Activated CD8-positive, alpha-beta memory T cell treated with anti-CD3 and anti-CD28 coated beads, Interleukin-2, amount 50 U/mL, for 1 hour (primary cell): ENCODE data around the gene N4BP2L2.
"Not testable (repeated sequence)": the region's sequence is repeated elsewhere in the genome, so short reads cannot be mapped to it uniquely, and the experiment has no call there.

Experiments
- DNase-seq: peaks from one replicate; pipeline ENCODE4 v3.0.0-alpha.2; 2020; ENCODE audit errors: extremely low read depth

The N4BP2L2 gene

DNA sequence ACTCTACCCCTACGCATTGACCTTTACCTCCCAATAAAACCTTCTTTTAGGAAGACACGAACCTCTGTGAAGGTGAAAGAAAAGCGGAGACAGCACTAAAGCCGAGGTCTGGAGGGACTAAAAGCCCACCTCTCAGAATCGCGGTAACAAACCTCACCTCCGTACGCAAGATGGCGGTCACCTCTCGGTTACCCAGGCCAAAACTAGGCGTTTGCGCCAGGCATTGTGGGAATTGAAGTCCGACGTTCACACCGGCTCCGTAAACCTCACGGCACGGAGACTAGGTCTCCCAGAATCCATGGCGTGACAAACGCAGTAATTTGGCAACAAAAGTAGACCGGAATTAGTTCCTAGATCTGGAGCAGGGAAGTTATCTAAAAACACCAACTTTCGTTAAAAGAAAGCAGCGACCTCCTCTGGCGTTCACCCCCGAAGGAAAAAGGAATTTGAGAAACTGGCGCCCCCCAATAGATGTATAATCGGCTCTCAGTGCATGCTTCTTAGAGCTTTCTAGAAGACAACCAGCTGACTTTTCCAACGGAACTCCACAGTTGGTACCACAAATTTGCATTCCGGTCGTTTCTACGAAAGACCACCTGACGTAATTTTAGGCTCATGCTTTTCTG is at the start of gene N4BP2L2:
Gene N4BP2L2, minus strand, starts transcription at position 175 of the 626 bp plus-strand sequence. CDS start 1,768 bp downstream, outside the sequence.
- DNase-seq = peak; percentile 75

DNA sequence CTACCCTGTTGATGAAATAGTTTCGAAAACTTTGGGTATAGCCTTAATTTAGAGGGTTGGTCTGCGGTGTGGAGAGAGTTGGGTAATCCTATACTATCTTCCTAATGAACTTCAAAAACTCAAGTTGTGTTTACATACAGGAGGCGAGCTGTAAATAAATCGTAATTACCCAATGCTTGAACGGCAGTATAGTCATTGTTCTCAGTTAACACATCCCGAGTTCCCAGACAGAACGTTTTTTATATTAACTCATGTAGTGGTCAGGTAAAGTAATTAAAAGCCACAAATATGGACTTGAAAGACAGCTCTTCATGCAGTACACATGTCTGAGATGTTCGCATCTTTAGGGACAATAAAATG is 49.2 kb upstream of the N4BP2L2 start:
- DNase-seq = no peak

DNA sequence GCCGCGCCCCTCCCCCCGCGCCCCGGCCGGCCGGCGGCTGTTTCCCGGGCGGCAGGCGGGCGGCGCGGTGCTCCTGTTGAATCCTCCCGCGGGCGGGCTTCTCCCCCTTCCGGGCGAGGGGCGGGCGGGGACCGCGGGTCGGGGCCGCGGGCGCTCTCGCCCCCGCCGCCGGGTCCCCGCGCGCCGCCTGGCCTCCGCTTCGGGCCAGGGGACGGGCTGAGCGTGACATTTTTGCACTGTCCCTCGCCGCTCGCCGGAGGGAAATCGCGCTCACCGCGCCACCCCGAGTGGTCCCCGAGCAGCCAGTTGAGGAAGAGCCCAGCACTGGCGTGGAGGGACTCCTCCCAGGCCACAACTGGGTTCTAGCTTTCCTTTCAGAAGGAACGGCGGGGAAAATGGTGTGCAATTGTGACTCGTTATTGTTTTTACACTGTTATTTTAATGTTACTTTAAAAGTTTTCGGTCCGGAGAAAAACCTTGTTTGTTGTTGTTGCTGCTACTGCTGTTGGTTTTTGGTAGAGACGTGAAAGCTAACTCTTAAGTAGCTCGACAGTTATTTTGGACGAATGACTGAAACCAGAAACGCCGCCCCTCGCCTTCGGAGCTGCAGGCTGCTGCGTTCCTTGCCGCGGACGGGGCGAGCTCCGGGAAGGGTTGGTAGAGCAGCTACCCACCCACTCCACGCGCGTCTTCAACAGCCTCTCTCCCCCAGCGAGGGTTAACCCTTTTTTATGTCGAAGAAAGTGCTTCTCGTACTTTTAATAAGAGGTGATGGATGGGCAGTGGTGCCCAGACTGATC is 48.6 kb upstream of the N4BP2L2 start:
- DNase-seq = peak; percentile 7

DNA sequence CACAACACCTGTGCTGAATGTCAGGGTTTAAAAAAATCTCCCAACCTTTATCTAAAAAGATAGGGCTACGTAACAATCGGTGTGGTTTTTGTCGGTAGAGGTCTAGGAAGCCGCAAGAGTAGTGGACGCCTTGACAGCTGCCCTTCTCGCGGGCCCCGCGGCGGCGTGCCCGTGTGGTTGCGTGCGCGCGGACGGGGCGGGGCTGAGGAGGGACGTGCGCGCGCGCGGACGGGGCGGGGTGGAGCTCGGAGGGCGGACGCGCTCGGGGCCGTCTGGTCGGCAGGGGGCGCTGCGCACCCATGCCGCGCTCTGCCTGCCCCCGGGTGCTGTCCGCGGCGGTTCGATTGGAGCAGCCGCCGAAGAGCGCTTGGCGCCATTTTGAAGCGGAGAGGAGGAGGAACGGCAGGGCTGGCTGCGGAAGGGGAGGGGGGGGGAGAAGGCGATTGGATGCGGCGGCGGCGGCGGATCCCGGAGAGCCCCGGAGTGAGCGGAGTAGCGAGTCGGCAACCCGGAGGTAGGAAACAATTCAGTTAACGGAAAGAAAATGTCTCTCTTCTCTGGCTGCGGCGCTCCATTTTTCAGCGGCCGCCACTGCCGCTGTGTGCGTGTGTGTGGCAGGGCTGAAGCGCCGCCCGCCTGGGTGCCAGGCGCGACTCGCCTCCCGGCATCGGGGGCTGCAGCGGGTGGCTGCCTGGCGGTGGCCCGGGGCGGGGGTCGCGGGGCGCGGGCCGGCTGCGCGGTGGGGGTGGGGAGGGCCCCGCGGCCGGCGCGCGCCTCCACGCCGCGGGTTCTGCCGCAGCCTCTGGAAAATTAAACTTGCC is 47.7 kb upstream of the N4BP2L2 start, which contains the start of gene PDS5B:
Gene PDS5B, plus strand, starts transcription at position 373 of the 821 bp plus-strand sequence. CDS start 62,321 bp downstream, outside the sequence.
- peak; percentile 83 for DNase-seq

DNA sequence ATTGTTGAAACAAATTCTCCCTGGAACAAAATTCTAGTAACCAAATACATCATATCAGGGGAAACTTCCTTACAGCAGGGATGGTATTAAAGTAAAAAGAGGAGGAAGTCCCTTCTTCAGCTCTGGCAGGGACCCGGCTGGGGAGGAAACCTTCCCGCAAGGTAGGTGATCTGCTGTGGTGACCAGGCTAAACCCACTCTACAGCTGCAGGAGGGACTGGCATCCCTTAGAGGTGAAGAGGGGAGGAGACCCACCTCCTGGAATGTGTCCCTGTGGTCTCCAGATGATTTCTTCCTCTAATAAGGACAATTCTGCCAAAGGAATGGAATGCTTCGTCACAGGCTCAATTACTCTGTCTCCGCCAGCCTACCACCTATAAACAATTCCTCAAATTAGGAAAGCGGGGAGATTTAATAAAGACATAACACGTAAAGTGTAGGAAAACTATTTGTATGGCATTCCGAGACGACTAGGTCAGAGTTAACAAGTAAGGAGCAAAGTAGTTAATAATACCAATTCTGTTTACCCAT is 47.0 kb upstream of the N4BP2L2 start:
- DNase-seq = no peak

DNA sequence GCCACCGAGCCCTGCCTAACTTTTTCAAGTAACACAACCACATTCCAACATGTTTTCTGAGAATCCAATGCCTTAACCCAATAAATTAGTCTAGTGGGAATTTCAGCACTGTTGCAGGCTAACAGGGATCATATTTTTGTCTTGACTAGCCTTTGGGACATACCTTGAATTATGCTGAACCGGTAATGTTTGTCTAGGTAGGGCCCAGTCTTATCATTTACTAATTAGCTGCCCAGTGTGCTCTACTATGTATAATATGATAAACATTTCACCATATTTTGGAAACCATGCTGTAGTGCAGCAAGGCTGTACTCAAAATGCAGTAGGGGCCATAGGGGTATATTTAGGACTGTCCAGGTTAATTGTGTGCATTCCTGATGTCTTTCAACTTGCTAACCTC is 44.4 kb upstream of the N4BP2L2 start:
- DNase-seq = no peak

DNA sequence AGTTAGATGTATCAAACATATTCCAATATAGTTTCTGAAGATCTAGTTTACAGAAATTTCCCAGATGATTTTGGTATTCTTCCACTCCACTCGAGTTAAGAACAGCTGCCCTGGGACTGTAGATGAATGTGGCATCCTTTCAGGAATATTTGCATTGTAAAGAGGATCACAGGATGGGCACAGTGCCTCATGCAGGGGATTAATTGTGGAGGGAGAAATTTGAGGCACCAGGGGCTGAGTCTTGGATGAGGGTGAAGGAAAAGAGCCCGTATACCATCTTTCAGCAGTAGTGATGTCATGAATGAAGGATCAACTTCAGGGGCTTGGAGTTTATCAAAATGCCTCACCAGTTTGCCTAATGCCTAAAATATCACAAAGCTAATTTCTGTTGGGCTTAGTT is 43.7 kb upstream of the N4BP2L2 start:
- no peak for DNase-seq

DNA sequence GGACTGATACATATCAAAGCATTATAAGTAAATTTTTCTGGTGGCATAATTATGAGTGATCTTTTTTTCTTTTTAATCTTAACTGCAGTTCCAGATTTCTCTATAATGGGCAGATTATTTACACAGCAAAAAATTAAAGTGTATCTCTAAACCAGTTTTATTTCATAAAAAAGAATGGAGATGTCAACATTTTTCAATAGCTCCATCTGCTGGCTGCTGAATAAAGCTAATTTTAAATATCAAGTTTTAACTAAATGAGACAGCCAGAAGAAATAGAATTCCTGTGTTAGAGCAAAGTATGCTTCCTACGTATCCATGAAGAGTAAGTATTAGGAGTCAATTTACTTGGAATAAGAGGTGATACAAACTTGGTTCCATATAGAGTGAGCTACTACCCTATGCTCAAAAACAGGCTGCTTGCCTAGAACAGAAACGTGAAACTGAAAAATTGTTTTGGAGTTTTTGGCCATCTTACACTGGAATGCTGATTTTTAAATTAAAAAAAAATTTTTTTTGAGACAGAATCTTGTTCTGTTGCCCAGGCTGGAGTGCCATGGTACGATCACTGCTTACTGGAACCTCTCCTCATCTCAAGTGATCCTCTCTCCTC is 42.7 kb upstream of the N4BP2L2 start:
- no peak for DNase-seq

DNA sequence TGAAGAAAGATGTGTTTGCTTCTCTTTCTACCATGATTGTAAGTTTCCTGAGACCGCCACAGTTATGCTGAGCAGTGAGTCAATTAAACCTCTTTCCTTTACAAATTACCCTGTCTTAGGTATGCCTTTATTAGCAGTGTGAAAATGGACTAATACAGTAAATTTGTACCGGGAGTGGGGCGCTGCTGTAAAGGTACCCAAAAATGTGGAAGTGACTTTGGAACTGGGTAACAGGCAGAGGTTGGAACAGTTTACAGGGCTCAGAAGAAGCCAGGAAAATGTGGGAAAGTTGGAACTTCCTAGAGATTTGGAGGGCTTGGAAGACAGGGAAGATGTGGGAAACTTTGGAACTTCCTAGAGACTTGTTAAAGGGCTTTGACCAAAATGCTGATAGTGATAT is 38.4 kb upstream of the N4BP2L2 start:
- DNase-seq = no peak

DNA sequence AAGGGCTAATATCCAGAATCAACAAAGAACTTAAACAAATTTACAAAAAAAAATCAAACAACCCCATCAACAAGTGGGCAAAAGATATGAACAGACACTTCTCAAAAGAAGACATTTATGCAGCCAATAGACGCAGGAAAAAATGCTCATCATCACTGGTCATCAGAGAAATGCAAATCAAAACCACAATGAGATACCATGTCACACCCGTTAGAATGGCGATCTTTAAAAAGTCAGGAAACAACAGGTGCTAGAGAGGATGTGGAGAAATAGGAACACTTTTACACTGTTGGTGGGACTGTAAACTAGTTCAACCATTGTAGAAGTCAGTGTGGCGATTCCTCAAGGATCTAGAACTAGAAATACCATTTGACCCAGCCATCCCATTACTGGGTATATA is 37.1 kb upstream of the N4BP2L2 start:
- DNase-seq = not testable (repeated sequence)

DNA sequence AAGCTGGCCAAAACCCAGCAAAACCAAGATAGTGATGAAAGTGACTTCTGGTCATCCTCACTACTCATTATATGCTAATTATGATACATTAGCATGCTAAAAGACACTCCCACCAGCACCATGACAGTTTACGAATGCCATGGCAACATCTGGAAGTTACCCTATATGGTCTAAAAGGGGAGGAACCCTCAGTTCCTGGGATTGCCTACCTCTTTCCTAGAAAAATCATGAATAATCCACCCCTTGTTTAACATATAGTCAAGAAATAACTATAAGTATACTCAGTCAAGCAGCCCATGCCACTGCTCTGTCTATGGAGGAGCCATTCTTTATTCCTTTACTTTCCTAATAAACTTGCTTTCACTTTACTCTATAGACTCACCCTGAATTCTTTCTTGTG is 22.2 kb upstream of the N4BP2L2 start:
- DNase-seq = not testable (repeated sequence)

DNA sequence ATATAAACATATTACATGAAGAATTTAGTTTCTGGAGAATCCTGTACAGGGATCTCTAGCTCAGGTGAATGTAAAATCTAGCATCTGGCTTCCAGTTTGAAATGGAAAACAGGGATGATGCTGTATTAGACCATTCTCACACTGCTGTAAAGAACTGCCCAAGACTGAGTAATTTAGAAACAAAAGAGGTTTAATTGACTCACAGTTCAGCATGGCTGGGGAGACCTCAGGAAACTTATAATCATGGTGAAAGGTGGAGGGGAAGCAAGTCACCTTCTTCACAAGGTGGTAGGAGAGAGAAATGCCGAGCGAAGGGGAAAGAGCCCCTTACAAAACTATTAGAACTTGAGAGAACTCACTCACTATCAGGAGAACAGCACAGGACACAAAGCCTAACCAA is 17.0 kb upstream of the N4BP2L2 start:
- DNase-seq = no peak

DNA sequence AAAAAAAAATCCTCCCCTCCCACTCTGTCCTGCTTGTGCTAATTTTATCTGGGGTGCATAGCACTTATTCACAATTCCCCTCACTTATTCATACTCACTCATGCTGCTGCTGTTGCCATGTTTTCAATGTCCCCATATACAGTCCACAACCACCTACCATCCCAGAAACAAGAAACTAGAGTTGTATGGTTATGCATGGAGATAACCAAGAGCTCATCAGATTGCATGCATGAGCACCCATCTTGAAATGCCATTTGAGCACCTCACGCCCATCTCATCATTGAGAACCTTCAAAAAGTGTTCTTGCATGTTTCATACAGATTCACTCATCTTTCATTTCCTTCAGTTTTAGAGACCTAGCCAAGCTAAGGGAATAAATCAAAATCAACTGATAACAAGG is 15.1 kb upstream of the N4BP2L2 start:
- no peak for DNase-seq

DNA sequence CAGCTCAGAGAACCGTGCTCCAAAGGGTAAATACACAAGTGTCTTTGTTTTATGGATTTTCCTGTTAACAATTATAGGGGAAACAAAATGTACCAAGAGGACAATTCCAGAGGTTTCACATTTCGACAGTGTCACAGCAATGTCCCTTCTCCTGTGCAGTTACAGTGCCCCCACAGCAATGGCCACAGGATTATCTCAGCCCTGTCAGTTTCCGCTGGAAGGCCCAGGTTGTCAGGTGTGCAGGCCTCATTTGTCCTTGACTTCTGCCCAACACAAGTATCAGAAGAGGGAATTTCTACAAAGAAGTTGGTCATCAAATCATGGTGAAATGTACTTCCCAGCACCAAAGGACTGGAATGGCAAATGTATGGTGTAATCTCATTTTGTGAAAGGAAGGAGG is 11.2 kb upstream of the N4BP2L2 start:
- no peak for DNase-seq

DNA sequence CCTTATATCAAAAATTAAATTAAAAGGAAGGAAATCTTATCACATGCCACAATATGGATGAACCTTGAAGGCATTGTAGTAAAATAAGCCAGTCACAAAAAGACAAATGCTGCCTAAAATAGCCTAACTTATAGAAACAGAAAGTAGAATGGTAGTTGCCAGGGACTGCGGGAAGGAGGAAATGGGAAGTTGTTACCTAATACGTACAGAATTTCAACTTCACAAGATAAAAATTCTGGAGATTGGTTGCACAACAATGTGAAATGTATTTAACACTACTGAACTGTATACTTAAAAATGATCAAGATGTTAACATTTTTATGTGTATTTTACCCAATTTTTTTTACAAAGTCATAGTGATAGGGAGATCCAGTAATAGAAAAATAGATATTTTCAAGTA is 10.2 kb upstream of the N4BP2L2 start:
- DNase-seq = no peak

DNA sequence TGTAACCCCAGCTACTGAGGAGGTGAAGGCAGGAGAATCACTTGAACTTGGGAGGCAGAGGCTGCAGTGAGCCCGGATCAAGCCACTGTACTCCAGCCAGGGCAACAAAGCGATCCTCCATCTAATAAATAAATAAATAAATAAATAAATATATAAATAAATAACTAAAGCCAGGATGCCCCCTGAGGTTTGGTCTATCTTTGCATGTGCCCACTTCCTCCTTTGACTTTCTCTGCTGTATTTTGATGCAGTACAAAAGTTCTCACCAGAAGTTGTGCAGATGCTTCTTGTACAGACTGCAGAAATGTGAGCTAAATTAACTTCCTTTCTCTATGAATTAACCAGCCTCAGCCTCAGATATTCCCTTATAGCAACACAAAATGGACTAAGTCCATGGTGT is 6.5 kb upstream of the N4BP2L2 start:
- no peak for DNase-seq

DNA sequence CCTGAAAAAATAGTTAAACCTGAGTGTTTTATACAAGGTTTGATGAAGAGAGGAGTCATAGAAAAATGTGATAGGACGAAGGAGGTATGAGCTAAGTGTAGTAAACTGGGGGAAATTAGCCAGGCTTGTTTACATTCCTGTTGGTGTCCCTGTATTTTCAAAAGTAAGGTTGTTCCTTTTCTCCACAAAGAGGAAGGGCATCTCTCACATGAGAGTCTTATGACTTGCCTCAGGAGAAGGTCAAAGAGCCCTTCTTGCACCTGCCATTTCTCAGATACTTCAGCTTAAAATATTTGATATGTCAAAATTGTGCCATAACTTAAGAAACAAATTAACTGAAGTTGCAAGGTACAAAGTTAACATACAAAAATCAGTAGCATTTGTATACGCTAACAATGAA is 3.6 kb upstream of the N4BP2L2 start:
- no peak for DNase-seq

DNA sequence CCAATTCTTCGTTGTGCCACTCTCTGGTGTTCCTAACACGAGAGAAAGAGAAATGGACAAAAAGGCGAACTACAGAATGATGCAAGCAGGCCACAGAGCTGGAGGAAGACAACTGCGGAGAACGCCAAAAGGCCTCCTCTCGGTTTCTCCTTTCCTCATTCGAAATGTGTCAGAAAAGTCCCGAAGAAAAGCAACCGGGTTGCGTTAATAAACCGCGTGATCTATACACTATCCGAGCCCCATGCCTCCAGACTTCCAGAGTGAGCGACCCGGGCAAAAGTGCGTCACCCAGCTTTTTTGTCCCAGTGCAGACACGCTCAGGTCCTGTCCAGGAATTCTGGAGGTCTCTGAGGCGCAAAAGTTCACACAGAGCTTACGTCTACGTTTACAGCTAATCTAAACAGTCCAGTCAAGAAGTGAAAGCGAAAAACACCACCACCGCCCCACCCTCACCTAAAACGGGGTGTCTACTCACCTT is 413 bp downstream of the N4BP2L2 start:
- DNase-seq = no peak

DNA sequence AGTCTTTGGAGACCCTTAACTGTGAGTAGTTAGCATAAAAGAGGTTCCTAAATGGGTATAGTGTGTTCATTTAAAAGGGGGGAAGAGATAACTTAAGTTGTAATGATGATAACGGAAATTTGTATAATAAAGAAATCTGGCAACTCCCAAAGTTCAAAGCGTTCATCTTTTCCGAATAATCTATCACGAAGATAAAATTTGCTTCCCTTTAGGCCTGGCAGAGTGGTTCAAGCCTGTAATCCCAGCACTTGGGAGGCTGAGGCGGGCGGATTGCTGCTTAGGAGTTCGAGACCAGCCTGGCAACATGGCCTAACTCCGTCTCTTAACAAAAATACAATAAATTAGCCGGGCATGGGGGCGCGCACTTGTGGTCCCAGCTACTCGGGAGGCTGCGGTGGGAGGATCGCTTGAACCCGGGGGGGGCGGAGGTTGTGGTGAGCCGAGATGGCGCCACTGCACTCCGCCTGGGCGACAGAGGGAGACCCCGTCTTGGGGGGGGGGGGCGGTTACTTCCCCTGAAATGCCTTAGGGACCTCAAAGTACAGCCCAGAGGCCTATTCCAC is 934 bp downstream of the N4BP2L2 start:
- DNase-seq = no peak

DNA sequence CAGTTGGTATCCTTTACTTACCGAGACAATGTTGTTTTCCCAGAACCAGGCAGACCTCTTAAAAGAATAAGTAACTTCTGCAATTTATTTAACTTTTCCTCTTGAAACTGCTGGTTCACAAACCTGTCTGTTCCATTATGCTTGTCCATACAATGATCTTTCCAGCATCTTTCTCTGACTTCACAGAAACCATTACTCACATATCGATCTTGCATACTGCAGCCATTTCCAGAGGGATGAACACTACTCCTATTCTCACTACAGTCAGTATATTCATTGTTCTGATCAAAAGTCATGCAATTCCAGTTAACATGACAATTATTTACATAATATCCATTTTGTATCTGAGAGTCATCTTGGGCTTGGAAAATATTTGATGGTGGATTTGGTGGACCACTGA is 2.8 kb downstream of the N4BP2L2 start:
- no peak for DNase-seq

DNA sequence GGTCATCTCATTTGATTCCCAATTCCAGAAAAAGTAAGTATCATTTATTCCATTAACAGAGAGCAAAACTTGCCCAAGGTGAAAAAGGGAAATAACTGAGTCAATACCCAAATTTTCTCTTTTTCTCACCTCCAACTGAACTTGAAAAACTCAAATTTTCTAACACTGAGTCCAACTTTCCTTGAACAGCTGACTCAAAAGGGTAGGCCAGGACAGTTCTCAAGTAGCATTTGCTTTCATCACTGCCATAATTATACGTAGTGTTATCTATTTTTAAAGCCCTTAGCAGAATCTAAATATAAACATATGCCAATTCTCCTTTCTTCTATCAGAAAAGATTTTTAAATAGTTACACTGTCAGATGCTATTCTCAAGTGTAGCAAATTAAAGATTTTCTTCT is 3.5 kb downstream of the N4BP2L2 start:
- no peak for DNase-seq
